HG02610 (cell line): Measurements from ENCODE around the gene SLC30A1.
"Not testable (repeated sequence)": the region's sequence is repeated elsewhere in the genome, so short reads cannot be mapped to it uniquely, and the experiment has no call there.

Experiments
- ATAC-seq: cut with Tn5 transposase; IDR thresholded peaks from one replicate; pipeline ENCODE4 v1.9.1; 2021; ENCODE audit warnings: mild to moderate bottlenecking, moderate library complexity; ENCODE audit not compliant: unreplicated experiment

SLC30A1 gene

GRCh38 chr1:211549092-211549711 lies 29.8 kb downstream of the SLC30A1 start:
- ATAC-seq, result no peak

- ATAC-seq, result no peak
Measured at GRCh38 chr1:211548321-211549091, 30.5 kb downstream of the SLC30A1 start.

GRCh38 chr1:211547710-211548109 lies 31.3 kb downstream of the SLC30A1 start:
- no peak for ATAC-seq

- ATAC-seq, result no peak
Measured at GRCh38 chr1:211546543-211546942, 32.4 kb downstream of the SLC30A1 start.

- no peak for ATAC-seq
Measured at GRCh38 chr1:211543025-211543424, 35.9 kb downstream of the SLC30A1 start.

GRCh38 chr1:211541720-211542477 lies 37.1 kb downstream of the SLC30A1 start:
- no peak for ATAC-seq

- ATAC-seq, result no peak
Measured at GRCh38 chr1:211541278-211541677, 37.7 kb downstream of the SLC30A1 start.

- not testable (repeated sequence) for ATAC-seq
Measured at GRCh38 chr1:211540824-211541223, 38.1 kb downstream of the SLC30A1 start.

- no peak for ATAC-seq
Measured at GRCh38 chr1:211538287-211538686, 40.7 kb downstream of the SLC30A1 start.

- ATAC-seq, result no peak
Measured at GRCh38 chr1:211537253-211537652, 41.7 kb downstream of the SLC30A1 start.

- no peak for ATAC-seq
Measured at GRCh38 chr1:211536606-211537005, 42.4 kb downstream of the SLC30A1 start.

GRCh38 chr1:211535346-211535745 lies 43.6 kb downstream of the SLC30A1 start:
- ATAC-seq, result no peak

- ATAC-seq, result no peak
Measured at GRCh38 chr1:211534545-211535291, 44.2 kb downstream of the SLC30A1 start.

- ATAC-seq, result no peak
Measured at GRCh38 chr1:211532088-211532444, 46.9 kb downstream of the SLC30A1 start.

- no peak for ATAC-seq
Measured at GRCh38 chr1:211531194-211532087, 47.5 kb downstream of the SLC30A1 start.

GRCh38 chr1:211530102-211530501 lies 48.9 kb downstream of the SLC30A1 start:
- no peak for ATAC-seq

- no peak for ATAC-seq
Measured at GRCh38 chr1:211529453-211529852, 49.5 kb downstream of the SLC30A1 start.

GRCh38 chr1:211529011-211529410 lies 50.0 kb downstream of the SLC30A1 start:
- ATAC-seq, result no peak

- ATAC-seq, result no peak
Measured at GRCh38 chr1:211527888-211528287, 51.1 kb downstream of the SLC30A1 start.

- peak; percentile 92 for ATAC-seq
Measured at GRCh38 chr1:211527006-211527405, 52.0 kb downstream of the SLC30A1 start.
